KMS-11 (cell line): Measurements from ENCODE around the gene AGAP1.

Source experiments
- H2AFZ ChIP-seq: fragments of 200-600 bp; sonication (generic); 2 replicates; pipeline ENCODE4 v1.6.1; 2016; ENCODE audit warnings: antibody characterized with exemption, mixed run types, low read depth
- H3K27ac ChIP-seq: fragments of 200-600 bp; sonication (generic); 2 replicates; pipeline ENCODE4 v1.6.1; 2016; ENCODE audit warnings: mild to moderate bottlenecking, mixed run types
- H3K27me3 ChIP-seq: fragments of 200-600 bp; sonication (generic); 2 replicates; pipeline ENCODE4 v1.6.1; 2017; ENCODE audit warnings: mild to moderate bottlenecking, low read depth, mixed run types, moderate library complexity; ENCODE audit not compliant: insufficient read depth
- H3K36me3 ChIP-seq: fragments of 200-600 bp; sonication (generic); 2 replicates; pipeline ENCODE4 v1.6.1; 2017; ENCODE audit warnings: mild to moderate bottlenecking, mixed run types; ENCODE audit not compliant: insufficient read depth
- H3K4me1 ChIP-seq: fragments of 200-600 bp; sonication (generic); 2 replicates; pipeline ENCODE4 v1.6.1; 2016; ENCODE audit warnings: mild to moderate bottlenecking, low read depth, mixed run types; ENCODE audit not compliant: poor library complexity, severe bottlenecking
- H3K4me2 ChIP-seq: fragments of 200-600 bp; sonication (generic); 2 replicates; pipeline ENCODE4 v1.7.0; 2016; ENCODE audit warnings: mild to moderate bottlenecking, mixed run types
- H3K4me3 ChIP-seq: fragments of 200-600 bp; sonication (generic); IDR thresholded peaks from 2 replicates; pipeline ENCODE4 v1.6.1; 2017; ENCODE audit warnings: low read depth, low read length, mixed read lengths; ENCODE audit not compliant: insufficient read depth
- H3K79me2 ChIP-seq: fragments of 200-600 bp; sonication (generic); 2 replicates; pipeline ENCODE4 v1.6.1; 2016; ENCODE audit warnings: low read depth, mixed run types; ENCODE audit not compliant: insufficient read depth
- H3K9ac ChIP-seq: fragments of 200-600 bp; sonication (generic); 2 replicates; pipeline ENCODE4 v1.6.1; 2016; ENCODE audit warnings: mild to moderate bottlenecking, mixed run types
- H4K20me1 ChIP-seq: fragments of 200-600 bp; sonication (generic); 2 replicates; pipeline ENCODE4 v1.6.1; 2016; ENCODE audit warnings: mild to moderate bottlenecking, mixed run types; ENCODE audit not compliant: insufficient read depth
- CTCF ChIP-seq: fragments of 200-600 bp; sonication (generic); conservative IDR thresholded peaks from 2 replicates; pipeline ENCODE4 v1.6.1; 2017; ENCODE audit warnings: low read depth, mild to moderate bottlenecking, antibody characterized with exemption, low read length, moderate library complexity, mixed read lengths

Gene AGAP1

DNA sequence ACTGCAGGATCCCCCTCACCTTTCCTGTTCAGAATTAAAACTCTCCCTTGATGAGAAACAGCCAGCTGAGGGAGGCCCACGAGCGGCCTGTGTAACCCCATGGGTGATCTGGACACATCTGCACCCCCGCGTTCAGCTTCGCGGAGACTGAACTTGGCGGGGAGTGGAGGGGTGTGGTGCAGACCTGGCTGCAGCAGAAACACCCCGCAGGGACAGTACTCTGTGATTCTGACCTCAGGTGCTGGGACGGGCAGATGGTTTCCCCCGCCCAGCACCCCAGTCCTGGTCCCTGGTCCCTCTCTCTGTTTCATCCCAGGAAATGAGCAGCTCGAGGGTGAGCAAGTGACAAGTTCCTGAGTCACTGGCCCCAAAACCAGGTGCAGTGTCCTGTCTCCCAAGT, 633.2 kb downstream of the AGAP1 start:
- Histone ChIP-seq H2AFZ (no peak overlapping the region), H4K20me1 (no peaks in the 10 kb centered on the region), H3K27me3 (no peaks in the 10 kb centered on the region), H3K27ac (no peak overlapping the region), H3K9ac (no peak overlapping the region), H3K4me3 (no peak overlapping the region), H3K79me2 (no peaks in the 10 kb centered on the region), H3K4me1 (no peaks in the 10 kb centered on the region), H3K36me3 (no peaks in the 10 kb centered on the region), H3K4me2 (no peak overlapping the region)
- TF ChIP-seq CTCF, result no peak

DNA sequence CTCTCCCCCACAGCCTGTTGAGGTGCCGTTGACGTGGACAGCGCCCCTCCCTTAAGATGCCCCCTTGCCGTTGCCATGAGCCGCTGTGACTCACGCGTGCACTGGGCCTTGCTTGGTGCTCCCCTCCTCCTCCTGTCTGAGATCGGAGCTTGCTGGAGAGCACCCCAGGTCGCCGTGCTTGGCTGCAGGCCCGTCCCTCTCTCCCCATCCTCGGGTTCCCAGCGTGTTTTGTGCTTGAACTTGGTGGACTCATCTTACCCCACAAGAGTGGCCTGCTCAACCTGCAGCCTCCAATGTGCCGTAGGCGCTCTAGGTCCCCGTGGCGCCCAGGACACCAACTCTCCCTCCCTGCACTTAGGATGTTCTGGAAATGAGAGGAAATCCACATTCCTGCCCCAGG, 634.5 kb downstream of the AGAP1 start:
- Histone ChIP-seq H4K20me1 (no peaks in the 10 kb centered on the region), H3K36me3 (no peaks in the 10 kb centered on the region), H3K4me2 (no peak overlapping the region), H3K27me3 (no peaks in the 10 kb centered on the region), H2AFZ (no peak overlapping the region), H3K4me3 (no peak overlapping the region), H3K27ac (no peak overlapping the region), H3K4me1 (no peaks in the 10 kb centered on the region), H3K9ac (no peak overlapping the region), H3K79me2 (no peaks in the 10 kb centered on the region)
- TF ChIP-seq CTCF, result no peak

GRCh38 chr2:236129935-236130334, 636.1 kb downstream of the AGAP1 start:
- no peak for TF ChIP-seq CTCF
- Histone ChIP-seq H3K4me1 (no peaks in the 10 kb centered on the region), H4K20me1 (no peaks in the 10 kb centered on the region), H3K9ac (no peak overlapping the region), H3K79me2 (no peaks in the 10 kb centered on the region), H2AFZ (no peak overlapping the region), H3K36me3 (no peaks in the 10 kb centered on the region), H3K27ac (no peak overlapping the region), H3K27me3 (no peaks in the 10 kb centered on the region), H3K4me2 (no peak overlapping the region), H3K4me3 (no peak overlapping the region)

DNA sequence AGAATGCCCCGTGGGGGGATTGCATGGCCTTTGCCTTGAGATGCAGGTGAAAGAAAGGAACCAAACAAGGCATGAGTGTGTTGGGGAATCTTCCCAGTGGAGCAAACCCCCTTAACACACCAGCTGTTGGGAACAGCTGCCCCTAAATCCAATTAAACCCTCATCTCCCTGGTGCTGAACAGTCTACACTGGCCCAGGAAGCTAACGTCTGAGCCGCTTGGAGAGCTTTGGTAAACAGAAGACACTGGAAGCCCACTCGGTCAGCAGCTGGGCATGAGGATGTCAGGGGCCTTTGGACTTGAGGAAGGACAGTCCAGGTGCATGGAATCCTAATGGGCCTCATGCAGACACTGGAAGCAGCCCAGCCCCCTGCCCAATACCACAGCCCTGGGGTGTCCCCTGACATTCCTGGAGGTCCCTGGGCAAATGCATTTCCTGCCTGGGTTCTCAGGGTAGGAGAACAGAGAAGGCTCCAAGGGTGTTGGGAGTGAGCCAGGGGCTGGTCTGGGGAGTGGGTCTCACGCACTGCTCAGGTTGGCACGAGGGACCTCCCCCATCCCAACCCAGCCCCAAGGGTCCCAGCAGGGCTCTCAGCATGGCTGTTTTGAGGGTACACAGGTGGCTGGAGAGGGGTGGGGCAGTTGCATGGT, 636.6 kb downstream of the AGAP1 start:
- no peak overlapping the region for H3K9ac ChIP-seq

More for the DNA sequence above, 636.6 kb downstream of the AGAP1 start:
- no peaks in the 10 kb centered on the region for H4K20me1 ChIP-seq
- H3K4me2 ChIP-seq, result no peak overlapping the region
- H3K27ac ChIP-seq, result no peak overlapping the region
- no peak for TF ChIP-seq CTCF
- H3K27me3 ChIP-seq, result no peaks in the 10 kb centered on the region
- H3K36me3 ChIP-seq, result no peaks in the 10 kb centered on the region
- no peak overlapping the region for H2AFZ ChIP-seq
- no peak overlapping the region for H3K4me3 ChIP-seq
- H3K79me2 ChIP-seq, result no peaks in the 10 kb centered on the region
- no peaks in the 10 kb centered on the region for H3K4me1 ChIP-seq
